Urothelium cell line (cell line): ENCODE measurements around the gene STAT1.

ENCODE experiments used
- DNase-seq: peaks from one replicate; pipeline ENCODE4 v3.0.0; 2011; ENCODE audit warnings: low spot score, mixed read lengths
- FAIRE-seq: peaks from 2 replicates; lab custom pipeline; 2011; peaks lifted over from hg19 to GRCh38; lab: Jason Lieb, UNC

The STAT1 gene

DNA sequence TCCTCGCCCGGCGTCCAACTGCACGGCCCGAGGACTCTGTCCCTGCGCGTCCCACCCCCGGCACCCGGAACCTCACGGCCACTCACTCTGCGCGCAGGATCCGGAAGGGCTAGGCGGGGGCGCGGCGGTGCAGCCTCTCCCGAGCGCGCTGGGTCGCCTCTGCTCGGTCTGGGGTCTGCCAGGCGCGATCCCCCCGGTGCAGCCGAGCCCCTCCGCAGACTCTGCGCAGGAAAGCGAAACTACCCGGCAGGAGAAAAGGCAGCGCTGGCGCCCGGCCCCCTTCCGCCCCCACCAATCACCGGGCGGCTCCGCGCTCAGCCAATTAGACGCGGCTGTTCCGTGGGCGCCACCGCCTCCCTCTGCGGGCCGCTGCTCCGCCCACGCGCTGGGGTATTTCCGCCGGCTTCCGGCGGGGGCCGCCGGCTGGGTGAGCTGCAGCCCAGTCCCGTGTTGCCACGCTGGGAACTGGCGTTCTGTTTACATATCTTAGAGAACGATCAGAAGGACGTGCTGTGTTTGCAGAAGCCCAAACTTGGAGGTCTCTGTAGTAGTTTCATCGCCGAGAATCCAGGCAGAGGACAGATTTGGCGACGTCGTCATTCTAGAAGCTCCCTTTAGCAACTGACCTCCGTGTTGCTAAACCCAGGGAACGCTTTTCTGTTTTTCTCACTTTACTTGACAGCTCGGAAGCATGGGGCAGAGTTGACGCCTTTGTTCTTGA is at the start of gene STAT1:
Gene STAT1 (minus strand): TSS at position 240 of the 721 bp plus-strand sequence. CDS start 4,168 bp downstream, outside the sequence.
- peak; percentile 97 for DNase-seq
- peak; percentile 81 for FAIRE-seq

DNA sequence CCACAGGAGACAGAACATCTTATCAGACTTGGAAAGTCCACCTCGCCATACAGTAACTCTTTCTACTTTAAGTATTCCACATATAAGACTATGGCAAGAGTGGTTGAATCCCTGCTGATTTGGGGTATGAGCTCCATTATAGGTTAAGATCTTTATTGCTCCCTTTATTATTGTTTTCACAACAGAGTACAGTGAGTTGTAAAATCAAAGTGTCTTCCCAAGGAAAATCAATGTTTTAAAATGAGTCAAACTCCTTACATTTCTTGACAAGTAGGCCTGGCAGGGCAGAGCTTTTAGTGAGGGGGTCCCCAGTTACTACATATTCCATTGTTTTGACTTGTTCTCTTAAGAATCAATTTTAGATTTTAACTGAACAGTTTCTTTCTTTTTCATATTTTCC is 49.6 kb upstream of the STAT1 start:
- FAIRE-seq (no peak), DNase-seq (no peak)

DNA sequence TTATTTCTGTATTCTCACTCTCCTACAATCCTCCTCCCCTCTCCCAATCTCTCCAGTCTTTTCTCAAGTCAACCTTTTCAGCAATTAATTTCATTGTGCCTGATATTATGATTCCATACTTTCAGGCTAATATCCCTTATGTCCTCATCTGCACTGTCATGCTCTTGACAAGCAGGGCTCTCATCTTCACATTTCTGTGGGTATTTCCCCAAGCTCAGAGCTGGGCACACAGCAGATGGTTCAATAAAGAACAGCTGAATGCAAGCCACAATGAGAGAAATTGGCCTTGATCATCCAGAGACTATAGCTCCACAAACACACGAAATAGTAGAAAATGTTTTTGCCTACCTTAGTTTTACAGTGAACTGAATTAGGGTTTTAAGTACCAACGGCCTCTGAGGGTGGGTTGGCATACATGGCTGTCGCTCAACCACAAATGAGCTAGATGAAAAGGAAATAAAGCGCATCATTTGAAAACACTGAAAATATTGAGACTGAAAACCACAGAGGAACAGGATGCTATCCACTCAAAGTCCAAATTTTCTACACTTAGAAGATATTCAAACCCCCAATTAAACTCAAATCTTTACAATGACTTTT is 47.5 kb upstream of the STAT1 start:
- DNase-seq (no peak), FAIRE-seq (no peak)

DNA sequence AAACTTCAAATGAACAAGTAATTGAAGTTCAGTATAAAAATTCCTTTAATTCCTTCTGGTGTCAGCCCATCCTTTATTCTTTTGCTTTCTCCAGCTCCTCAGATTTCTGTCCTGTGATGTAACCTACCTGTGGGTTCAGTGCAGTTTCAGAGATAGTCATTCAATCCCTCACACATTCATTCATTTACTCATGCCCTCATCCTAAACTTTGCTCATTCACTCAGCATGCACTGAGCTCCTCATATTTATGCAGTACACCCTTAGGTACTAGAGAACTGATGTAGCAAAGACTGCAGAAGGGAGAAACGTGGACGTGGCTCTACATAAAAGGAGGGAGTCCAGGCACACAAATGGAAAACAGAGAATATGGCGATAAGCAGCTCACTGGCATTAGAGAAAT is 45.3 kb upstream of the STAT1 start:
- FAIRE-seq (no peak), DNase-seq (no peak)

DNA sequence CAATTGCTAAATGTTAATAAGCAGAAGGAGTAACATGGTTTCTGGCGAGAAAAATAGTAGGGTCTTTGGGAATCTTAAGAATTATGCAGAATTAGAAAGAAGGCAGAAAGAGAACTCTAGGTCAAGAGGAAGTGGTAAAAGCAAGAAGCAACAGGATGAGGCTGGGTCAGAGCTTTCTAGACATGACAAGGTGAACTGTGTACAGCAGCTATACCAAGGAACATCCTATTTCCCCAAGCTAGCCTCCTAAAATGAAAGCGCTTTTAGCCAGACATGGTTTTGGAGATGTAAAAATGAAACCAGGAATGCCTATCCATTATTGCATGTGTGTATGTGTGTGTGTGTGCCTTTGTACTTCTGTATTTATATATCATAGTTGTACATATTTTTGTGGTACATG is 42.3 kb upstream of the STAT1 start:
- no peak for FAIRE-seq
- no peak for DNase-seq

DNA sequence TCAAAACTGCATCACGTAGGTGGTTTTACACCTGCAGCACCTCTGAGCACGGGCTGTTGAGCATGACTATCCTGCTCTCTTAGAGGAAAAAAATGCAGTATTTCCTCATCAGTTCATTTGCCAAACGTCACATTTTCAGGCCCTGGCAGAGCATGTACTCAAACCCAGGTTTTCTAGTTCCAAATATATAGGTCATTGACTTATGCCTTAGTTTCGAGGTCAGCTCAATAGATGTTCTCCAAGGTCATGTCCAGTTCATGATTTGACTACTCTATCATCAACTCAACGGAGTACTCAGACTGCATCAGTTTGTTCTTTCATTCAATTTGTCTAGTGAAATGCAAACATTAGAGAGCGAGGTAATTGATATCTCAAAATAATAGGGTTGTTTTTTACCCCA is 39.3 kb upstream of the STAT1 start:
- no peak for FAIRE-seq
- no peak for DNase-seq

DNA sequence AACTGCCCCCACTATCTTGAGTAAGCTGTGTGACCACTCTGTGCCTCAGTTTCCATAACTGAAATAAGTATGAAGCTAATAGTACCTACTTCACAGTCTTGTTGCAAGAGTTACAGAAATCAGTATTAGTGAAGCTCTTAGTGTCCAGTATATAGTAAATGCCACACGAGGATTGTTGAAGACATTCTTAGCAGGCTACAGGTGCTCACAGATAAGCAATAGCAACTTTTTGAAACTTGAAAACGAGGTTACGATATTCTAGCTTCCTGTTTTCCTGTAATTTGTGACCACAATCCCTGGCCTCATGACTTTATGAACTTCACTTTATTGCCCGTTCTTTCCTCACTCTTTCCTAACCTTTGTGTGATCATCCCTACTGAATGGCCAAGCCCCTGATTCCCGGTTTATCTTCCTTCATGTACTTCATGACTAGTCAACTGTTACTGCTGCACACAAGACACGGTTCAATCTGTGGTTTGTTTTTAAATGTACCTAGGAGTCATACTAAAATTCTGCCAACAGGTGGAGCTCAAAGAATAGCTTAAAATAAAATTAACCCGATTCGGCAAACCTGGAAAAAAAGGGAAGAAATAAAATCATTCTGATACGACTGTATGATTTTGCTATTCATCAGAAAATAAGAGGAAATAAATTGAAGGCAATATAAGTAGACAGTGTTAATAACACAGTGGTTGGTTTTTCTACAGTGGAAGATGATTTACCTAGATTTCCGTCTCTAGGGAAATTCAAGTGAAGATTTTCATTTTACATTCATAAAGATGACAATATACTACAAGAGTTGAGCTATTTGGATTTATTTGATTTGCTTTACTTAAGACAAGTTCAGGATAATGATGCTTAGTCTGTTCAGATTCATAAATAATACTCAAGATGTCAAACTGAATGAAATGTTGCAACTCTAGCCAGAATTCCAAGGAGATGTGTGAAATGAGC is 38.1 kb upstream of the STAT1 start:
- FAIRE-seq (no peak), DNase-seq (peak; percentile 48)

DNA sequence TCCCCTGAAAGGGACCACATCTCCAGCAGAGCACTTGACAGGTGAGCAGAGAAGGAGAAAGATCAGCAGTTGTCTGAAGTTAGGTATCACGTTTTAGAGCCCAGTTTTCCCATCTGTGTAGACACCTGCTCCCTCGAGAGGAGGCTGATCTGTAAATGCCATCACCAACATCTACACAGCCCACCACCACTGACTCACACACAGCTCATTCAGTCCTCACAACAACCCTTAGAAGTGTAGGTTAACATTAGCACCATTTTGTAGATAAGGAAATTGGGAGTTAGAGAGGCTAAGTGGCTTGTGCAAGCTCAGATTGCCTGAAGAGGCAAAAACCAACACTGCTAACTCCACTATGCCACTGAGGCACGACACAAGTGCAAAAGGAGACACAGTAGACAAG is 37.2 kb upstream of the STAT1 start:
- FAIRE-seq (no peak), DNase-seq (no peak)

DNA sequence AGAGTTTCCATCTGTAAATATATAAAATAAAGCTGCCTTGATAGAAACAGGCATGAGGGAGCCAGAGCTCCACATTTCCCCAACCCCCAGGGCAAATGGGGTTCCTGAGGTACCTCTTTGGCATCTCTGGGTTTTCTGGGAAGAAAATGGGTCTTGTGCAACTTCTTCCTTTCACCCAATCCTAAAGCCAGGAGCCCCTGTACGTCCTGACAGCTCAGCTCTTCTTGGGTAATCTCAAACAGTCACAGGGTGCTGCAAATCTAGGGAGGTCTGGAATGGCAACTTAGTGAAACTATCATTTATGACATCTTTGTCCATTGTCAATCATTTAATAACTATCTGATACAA is 36.6 kb upstream of the STAT1 start:
- FAIRE-seq, result no peak

DNA sequence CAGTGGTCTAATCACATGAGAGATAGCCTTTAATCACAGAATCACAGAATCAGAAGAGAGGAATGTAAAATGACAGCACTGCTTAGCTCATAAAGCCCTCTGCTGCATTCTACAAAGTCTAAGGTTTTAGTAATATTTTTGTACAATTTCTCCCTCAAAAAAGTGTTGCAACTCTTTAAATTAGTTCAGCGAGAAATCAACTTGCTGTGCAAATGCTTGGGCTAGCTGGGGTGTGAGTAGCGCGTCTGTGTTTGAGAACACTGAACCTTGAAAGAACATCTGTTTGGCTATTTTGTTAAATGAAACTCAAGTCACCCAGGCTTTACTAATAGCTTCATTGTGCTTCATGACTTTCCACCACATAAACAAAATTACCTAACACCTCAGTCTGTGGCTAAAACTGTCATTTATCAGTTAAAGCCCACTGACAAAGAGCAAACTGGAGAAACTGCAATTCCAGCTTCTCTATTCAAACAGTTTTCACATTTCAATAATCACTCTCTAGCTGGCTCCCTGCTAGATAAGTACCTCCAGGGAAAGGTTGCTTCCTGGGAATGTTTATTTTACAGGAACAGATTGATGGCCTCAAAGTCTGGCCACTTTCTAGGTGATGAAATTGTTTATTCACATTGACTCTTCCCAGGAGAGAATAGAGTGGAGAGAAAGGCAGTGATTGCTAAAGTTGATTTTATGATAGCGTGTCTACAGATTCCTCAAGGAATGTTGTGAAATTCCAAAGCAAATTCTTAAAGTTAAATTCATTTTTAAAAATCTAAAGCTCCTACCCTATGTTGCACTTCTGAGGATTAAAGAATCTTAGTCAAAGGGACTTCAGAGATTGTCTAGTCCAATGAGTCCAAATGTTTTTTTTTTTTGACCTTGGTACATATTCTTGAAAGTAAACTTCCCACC is 36.0 kb upstream of the STAT1 start:
- DNase-seq (no peak), FAIRE-seq (no peak)

More for the DNA sequence above, 36.6 kb upstream of the STAT1 start:
- no peak for DNase-seq

DNA sequence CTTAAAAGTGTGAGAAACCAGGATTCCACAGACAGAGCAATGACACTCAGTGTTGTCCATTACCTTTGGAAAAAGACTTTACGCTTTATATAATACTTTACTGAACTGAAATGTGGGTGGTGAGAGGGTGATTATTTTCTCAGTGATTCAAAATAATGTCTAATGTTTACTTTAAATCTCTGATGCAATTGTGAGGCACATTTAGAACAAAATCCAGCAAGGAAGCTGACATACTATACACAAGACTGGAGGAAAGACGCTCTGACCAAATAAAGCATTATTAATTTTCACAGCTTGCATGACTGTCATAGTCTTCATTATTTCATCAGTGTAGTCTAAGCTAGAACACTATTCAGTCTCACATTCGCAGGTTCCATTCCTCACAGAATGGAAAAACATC is 34.1 kb upstream of the STAT1 start:
- DNase-seq (no peak), FAIRE-seq (no peak)

DNA sequence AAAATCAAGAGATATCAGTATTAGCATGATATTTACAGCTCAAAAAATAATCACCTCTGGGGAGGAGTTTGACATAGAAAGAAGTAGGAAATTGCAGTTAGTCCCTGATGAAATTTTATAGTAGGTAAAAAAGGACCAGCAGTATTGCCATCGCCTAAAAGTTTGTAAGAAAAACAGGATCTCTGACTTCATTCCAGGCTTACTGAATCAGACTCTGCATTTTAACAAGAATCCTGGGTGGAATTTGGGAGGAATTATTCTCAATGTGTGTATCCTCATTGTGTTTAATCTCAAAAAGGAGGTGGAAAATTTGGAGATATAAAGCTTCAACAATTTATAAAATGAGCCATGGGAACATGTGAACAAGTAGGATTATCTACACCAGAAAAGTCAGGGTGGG is 31.2 kb upstream of the STAT1 start:
- no peak for DNase-seq
- no peak for FAIRE-seq

DNA sequence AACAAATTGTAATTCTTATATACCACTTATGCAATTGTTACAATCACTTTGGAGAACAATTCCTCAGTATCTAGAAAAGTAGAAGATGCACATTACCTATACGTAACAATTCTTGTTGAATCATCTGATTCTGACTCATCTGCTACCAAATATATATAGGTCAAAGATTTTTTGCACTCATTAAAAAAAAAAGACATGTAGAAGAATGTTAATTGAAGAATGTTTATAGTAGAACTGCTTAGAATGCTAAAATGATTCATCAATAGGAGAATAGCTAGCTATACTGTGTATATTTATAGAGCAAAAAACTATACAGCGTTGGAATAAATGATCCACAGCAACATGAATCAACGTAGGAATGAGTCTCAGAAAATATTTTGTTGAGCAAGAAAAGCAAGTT is 29.5 kb upstream of the STAT1 start:
- DNase-seq (no peak), FAIRE-seq (no peak)

DNA sequence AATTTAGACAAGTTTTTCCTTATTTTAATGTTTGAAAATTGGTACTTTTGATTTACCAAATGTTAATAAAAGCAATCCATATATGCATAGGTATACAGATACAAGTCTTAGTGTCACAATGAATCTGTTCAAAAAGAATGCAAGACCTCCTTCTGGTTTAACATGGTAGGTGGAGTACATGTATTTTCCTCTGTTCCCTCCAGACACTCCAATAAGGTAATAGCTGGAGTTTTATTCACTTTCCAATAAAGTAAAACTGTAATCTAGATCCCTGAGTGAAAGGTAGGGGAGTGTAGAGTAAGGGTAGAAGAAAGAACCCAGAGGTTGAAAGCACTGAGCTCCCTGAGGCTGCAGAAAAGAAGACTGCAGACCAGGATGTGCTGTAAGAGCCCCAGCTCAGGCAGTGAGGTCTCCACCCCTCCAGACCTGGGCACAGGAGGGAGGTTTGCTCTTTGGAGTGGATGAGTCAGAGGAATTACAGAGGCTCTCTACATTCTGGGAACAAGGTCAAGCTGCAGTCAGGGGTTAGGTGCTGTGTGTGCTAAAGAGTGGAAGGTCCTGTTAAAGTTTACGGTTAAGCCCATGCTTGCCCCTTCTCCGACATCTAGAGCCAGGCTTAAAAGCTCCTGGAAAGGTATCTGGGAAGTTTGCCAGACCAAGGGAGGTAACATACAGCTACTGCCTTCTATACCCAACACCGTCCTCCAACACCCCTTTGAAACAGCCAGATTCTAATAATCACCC is 27.6 kb upstream of the STAT1 start:
- DNase-seq (peak; percentile 63), FAIRE-seq (no peak)

DNA sequence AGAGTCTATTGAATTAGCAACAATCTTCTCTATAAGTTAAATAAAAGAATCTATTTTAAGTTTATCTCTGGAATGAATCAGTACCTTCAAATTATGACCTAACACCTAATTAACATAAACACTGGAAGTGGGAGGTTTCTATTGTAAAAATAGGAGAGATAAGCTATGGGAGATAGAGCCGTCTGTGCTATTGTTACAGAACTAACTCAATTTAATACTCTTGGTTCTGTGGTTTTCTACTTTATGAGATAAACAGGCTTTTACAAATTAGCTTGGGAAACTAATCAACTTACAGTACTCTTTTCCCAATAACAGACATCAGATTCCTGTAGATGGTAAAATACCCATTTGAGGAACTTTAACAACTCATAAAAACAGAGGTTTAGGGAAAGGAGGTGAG is 25.6 kb upstream of the STAT1 start:
- no peak for FAIRE-seq
- no peak for DNase-seq

DNA sequence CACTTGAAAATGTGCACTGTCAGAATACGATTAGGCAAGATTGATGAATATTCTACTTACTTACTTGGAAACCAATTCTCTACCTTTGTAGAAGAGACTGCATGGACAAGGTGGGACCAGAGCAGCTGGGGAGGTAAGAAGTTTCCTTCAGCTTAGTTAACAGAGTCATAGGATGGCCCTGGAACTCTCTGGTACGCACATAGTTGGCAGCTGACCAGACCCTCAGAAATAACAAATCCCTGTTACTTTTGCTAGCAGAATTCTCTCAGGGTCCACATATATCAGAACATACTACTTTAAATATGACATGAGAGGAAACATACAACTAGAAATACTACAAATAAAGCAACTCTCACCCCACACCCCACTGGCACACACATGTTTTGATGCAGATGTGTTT is 24.8 kb upstream of the STAT1 start:
- DNase-seq (no peak), FAIRE-seq (no peak)

DNA sequence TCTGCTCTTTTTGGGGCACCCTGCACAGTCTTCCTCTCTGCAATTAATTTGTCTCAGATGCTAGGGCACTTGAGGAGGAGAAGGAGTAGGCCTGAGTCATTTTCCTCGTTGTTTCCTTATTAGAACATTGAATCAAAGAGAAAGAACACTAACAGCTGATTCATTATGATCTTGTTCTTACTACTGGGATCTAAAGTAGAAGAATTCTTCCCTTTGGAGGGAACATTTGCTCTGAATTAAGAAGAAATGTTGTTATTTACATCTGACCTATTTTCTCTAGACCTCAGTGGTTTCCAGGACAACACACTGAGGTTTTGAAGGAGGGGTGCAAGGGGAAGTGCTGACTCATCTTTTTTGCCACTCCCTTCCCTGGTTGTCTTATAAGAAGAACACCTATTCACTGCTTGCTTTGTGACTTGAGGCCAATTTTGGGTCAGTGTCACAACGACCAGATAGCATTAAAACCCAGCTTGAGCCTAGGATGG is 24.3 kb upstream of the STAT1 start:
- FAIRE-seq (no peak), DNase-seq (peak; percentile 30)

DNA sequence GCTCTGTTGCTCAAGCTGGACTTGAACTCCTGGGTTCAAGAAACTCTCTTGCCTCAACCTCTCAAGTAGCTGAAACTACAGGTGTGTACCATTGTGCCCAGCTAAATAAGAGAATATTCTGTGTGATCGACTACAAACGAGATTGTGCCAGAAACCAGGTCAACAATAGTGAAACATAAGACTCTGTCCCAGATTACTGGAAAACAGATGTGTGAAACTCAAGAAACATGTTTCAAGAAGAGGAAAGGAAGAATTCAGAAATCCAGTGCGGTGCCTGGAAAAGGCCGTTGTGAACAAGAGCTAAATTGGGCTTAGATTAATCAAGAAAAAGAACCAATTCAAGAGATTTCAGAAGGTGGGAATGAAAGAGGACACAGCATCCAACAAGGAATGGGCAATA is 23.4 kb upstream of the STAT1 start:
- no peak for DNase-seq
- FAIRE-seq, result no peak

DNA sequence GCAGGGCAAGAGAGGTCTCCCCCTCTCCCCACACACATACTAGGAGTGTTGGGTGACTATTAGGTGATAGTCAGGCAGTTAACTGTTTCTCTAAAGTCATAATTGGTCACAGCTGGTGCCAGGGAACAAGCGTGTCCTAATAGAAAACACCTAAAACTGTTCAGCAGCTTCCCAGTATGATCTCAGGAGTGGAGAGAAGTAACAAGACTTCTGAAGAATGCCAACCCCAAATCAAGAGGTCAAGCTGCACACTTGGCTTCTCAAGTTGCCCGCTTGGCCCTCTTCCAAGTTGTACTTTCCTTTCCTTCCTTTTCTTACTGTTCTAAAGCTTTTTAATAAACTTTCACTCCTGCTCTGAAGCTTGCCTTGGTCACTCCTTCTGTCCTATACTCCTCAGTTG is 22.4 kb upstream of the STAT1 start:
- FAIRE-seq, result no peak

More for the DNA sequence above, 22.4 kb upstream of the STAT1 start:
- DNase-seq, result no peak
